G401.6 (cell line): ENCODE data around the gene MFSD1.

Experiments used
- FAIRE-seq: peaks from 2 replicates; lab custom pipeline; 2012; peaks lifted over from hg19 to GRCh38; lab: Jason Lieb, UNC

The MFSD1 gene

GRCh38 chr3:158819282-158819681 lies 17.4 kb downstream of the MFSD1 start:
- FAIRE-seq: no peak

DNA sequence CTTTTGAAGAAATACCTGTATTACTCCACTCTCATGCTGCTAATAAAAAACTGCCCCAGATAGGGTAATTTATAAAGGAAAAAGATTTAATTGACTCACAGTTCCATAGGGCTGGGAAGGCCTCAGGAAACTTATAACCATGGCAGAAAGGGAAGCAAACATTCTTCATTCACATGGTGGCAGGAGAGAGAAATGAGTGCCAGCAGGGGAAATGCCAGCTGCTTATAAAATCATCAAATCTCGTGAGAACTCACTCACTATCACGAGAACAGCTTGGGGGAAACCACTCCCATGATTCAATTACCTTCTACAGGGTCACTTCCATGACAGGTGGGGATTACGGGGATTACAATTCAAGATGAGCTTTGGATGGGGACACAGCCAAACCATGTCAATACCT lies 18.7 kb downstream of the MFSD1 start:
- no peak for FAIRE-seq

- FAIRE-seq: no peak
Observed at GRCh38 chr3:158821847-158822246, 20.0 kb downstream of the MFSD1 start.

GRCh38 chr3:158823426-158823825 lies 21.6 kb downstream of the MFSD1 start:
- FAIRE-seq: no peak

GRCh38 chr3:158827773-158828172 lies 25.9 kb downstream of the MFSD1 start:
- FAIRE-seq: no peak

DNA sequence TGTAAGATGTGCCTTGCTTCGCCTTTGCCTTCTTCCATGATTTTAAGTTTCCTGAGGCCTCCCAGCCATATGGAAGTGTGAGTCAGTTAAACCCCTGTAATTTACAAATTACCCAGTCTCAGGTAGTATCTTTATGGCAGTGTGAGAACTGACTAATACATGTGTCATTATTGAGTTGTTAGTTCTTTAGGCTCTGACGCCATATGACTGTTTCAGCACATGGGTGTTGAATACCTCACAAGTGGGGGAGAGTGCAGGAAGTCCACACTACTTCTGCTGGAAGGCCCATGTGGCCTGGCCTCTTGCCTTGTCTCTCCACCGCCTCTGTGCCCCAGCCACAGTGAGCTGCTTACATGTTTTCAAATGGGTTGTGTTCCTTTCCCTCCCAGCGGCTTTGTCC lies 28.5 kb downstream of the MFSD1 start:
- FAIRE-seq: no peak

DNA sequence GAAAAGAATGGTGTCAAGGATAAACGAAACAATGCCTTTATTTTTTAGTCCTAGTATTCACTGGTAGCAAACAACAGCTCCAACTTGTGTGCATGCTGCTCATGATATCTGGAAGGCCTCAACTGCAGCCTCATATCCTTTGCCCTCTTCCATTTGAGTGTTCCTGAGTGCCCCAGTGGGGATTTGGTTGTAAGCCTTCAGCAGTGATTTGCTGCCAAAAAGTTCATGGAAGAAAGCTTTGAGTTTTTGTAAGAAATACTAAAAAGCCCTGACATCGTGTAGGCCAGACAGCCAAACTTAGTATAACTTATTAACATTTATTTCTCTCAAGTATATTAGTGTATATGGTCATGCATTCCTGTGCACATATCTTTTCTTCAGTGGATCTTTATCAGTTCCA lies 30.0 kb downstream of the MFSD1 start:
- FAIRE-seq: no peak

DNA sequence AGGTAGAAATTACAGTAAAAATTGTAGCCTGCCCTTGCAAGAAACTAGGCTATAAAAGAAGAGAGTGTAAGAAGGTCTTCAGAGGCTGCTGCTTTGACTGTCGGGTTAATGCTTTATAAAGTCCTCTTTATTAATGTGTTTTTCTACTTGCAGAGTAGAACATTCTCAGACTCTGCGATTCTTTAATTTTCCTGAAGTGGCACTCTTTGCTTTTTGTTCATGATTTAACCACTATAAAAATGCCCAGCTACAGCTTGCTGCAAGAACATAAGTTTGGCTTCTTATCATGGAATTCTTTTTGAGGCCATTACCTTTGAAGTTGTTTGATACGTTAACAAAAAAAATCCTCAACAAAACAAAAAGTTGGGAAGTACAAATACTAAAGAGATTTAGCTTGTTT lies 33.8 kb downstream of the MFSD1 start:
- FAIRE-seq: no peak

- no peak for FAIRE-seq
Observed at GRCh38 chr3:158836312-158836711, 34.5 kb downstream of the MFSD1 start.

DNA sequence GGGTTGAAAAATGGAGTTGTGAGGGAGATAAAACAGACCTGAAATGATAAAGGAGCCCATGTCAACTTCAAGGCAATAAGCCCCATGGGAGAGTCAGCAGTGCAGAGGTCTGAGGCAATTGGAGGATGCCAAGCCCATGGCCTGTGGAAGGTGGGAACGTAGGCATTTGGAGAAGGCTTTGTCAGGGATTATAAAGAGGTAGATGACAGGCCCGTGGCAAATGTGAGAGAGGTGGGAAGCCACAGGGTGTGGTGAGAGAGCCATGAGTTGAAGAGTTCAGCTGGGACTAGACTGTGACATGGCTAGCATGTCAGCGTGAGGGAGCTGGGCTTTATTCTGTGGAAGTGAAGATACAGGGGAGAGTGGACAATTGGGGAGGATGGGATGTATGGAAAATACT lies 35.4 kb downstream of the MFSD1 start:
- no peak for FAIRE-seq

DNA sequence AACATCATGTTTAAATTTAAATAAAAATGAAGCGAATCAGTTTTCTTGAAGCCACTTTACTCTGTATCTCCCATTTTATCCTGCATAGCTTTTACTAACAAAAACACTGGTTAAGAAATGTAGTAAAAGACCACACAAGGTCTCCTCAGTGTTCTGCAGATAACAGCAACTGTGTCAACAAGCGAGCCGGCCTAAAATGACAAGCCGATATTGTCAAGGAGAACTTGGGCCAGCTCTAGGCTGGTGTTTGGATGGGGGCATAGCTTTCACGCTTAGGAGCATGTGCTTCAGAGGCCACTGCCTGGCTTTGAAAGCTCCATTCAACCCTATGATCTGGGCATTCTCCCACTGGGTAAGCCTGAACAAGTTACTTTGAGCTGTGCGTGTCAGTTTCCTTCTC lies 38.1 kb downstream of the MFSD1 start:
- FAIRE-seq: no peak

DNA sequence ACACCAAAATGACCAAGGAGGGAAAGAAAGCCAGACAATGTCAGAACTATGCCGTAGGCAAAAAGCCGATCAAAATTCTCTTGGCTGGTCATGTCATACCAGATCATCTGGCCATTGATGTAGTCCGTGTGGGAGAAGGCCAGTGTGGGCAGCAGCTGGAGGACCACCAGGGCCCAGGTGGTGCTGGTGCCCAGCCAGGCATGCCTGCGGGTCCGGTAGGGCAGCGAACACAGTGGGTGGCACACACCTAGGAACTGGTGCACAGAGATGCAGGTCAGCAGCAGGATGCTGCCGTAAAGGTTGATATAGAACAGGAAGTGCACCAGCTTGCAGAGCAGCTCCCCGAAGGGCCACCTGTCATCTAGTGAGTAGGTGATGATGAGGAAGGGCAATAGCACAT lies 39.5 kb downstream of the MFSD1 start:
- no peak for FAIRE-seq

DNA sequence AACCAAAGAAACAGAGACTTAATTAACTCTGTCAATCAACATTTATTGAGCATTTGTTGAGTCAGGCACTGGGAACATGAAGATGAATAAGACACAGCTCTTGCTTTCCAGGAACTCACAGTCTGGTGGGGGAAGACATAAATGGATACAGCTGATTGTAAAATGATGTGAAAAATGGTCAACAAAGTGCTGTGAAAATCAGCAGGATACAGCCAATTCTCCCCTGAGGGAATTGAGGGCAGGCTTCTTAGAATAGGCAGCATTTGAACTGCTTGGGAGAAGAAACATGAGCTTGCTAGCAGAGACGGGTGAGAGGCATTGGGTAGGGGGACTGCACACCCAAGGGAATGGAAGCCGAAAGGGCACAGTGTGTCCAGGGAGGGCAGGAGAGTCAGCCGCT lies 41.1 kb downstream of the MFSD1 start:
- FAIRE-seq: no peak

DNA sequence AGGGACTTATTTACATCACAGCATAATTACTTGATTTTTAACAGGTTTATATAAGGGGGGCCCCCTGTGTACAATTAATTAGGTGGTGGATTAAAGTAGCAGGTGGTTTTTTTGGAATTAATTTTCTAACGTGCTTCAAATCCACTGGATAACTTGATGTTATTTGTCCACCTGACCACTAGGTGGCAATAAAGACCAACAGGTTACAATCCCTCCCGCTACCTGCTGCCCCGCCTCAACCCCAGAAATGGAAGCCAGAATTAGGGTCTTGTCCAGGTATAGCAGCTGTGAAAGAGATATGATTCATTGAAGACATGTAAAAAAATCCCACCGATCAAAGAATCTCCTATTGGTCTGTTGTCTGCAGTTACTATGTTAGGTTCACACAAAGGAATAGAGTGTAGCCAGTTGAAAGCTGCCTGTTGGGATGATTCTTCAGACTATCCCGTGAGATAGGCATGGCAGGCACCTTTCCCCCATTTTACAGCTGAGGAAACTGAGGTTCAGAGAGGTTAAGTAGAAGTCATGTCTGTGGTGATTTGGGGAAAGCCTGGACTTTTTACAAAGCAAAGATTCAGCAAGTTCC lies 44.0 kb downstream of the MFSD1 start:
- peak; percentile 36 for FAIRE-seq

DNA sequence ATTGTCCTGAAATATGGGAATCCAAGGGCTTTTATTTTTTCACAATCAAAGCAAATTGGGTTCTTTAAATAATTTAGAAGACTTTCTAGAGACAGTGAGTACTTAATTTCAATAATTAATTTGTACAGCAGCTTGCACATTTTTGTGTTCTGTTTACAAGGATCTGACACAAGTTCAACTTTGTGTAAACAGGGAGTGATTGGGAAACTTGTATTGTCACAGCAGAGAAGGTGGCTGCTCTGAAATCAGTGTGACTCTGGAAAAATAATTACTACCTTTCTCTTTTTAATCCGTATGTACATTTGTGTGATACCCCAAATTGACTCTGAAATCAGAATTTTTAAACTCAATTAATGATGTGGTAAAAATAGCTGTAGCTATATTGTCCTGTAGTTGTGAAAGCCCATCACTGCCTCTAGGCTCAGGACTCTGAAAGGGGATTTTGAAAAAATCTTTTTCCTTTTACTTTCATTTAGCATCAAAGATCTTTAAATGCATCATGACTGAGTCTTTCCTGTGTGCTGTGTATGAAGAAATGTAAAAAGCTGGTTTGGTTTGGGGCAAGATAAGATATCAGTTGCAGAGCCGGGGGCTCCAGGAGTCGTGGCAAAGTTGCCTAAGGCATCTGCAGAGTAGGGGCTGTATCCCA lies 45.1 kb downstream of the MFSD1 start:
- no peak for FAIRE-seq

DNA sequence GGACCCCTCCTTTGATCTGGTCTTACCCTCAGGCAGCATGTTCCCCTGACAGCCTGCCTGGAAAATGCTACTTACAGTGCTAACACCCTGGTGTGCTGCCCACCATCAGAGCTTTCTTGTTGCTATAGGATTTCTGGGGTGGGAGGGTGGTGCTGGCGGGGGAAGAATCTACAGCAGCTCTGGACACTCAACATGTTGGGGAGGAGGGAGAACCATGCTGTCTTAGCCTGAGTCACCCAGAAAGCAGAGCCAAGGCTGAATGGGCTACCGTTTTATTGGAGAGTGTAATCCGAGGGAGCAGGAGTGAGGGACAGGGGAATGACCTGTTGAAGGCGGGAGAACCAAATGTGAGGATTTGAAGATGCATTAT lies 45.6 kb downstream of the MFSD1 start:
- no peak for FAIRE-seq

DNA sequence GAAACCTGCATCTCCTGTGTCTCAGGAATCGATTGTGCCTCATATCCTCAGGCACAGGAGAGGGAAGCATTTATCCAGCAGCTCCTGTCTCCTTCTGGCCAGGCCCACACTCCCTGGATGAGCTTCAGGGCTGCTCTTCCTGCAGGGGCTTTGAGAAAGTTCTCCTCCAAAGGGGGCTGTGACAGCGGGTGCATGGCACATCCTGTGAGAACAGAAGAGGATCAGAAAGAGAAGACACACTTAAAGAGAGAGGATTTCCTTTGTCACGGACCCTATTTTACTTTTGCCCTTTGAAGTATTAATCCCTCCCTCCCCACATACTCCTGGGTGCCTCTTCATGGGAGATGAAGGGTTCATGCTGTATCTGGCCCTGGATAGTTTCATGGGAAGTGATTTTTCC lies 46.0 kb downstream of the MFSD1 start:
- no peak for FAIRE-seq

- FAIRE-seq: no peak
Observed at GRCh38 chr3:158849757-158850156, 47.9 kb downstream of the MFSD1 start.

GRCh38 chr3:158859362-158859761 lies 57.5 kb downstream of the MFSD1 start:
- no peak for FAIRE-seq

- no peak for FAIRE-seq
Observed at GRCh38 chr3:158863247-158863646, 61.4 kb downstream of the MFSD1 start.

DNA sequence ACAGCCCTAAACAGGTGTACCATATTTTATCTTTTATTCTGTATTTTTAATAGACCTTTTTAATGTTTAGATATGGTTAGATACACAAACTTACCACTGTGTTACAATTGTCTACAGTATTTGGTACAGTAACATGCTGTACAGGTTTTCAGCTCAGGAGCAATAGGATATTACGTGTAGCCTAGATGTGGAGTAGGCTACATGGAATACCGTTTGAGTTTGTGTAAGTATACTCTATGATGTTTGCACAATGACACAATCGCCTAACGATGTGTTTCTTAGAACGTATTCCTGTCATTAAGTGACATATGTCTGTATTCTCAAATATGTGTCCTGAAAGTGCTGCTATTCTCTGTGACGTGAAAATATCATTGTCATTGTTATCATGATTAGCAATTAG lies 62.6 kb downstream of the MFSD1 start:
- FAIRE-seq: no peak

DNA sequence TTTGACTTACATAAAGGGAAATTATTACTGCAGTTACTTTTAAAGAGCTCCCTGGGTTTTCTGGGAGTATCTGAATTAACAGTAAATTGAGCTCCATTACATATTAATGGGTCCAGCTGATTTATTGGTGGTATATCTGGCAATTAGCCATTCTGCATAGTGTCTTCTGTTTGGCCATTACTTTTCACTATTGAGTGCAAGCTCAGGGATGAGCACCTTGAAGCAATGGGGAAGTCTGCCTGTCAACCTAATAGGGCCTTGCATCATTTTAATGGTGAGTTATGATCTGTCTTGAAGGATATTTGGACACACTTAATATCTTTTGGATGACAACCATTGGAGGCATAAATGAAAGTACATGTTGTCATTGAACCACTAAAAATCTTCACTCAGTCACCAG lies 73.8 kb downstream of the MFSD1 start:
- no peak for FAIRE-seq
